22Rv1 (cell line): ENCODE measurements around the gene RRAGB.

Experiments
- H3K27ac ChIP-seq: fragments of 450-650 bp; 2 replicates; pipeline ENCODE4 v1.5.1; 2017
- CTCF ChIP-seq: fragments of 450-650 bp; IDR thresholded peaks from 2 replicates; pipeline ENCODE4 v1.5.1; 2017; ENCODE audit warnings: mild to moderate bottlenecking
- ZFX ChIP-seq: fragments of 450-650 bp; IDR thresholded peaks from 2 replicates; pipeline ENCODE4 v1.6.1; 2017; ENCODE audit warnings: antibody characterized with exemption, borderline replicate concordance

The RRAGB gene

DNA sequence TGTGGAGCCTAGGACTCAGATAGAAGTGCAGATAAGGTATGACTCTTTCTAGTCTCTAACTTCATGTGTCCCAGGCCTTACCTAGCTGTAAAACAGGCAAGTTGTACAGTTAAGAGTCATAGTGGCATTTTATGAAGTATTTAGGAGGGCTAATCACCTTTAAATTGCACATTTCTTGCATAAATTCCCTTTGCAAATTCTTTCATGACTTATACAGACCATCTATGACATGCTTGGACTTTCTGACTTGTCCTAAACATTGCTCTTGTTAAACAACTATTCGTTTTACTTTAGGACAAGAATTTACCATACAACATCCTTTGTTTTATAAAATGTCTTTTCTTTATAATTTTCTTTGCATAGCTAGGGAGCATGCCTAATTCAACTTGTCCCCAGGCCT, 7.8 kb upstream of the RRAGB start:
- TF ChIP-seq ZFX: no peak
- TF ChIP-seq CTCF: no peak
- H3K27ac ChIP-seq: no peak overlapping the region

- TF ChIP-seq CTCF (no peak), ZFX (no peak)
- H3K27ac ChIP-seq: no peak overlapping the region
These were observed 6.8 kb upstream of the RRAGB start for GRCh38 chrX:55710701-55711100.

GRCh38 chrX:55713631-55714030, 3.9 kb upstream of the RRAGB start:
- H3K27ac ChIP-seq: no peak overlapping the region
- TF ChIP-seq ZFX (no peak), CTCF (no peak)

DNA sequence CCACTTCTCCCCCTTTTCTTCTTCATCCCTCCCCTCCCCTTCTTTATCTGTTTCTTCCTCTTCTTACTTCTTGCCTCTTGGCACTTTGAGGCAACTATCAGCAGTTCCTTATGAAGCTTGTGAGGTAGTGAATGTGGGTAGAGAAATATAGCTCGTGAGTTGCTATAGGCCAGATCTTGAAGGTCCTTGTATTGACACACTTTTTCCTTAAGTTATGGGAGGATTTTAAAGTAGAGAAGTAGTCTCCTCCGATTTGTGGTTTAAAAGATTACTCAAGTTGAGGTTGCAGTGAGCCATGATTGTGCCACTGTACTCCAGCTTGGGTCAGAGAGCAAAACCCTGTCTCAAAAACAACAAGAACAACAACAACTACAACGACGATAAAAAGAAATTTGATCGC, 3.4 kb upstream of the RRAGB start:
- H3K27ac ChIP-seq: no peak overlapping the region
- TF ChIP-seq ZFX (no peak), CTCF (no peak)

DNA sequence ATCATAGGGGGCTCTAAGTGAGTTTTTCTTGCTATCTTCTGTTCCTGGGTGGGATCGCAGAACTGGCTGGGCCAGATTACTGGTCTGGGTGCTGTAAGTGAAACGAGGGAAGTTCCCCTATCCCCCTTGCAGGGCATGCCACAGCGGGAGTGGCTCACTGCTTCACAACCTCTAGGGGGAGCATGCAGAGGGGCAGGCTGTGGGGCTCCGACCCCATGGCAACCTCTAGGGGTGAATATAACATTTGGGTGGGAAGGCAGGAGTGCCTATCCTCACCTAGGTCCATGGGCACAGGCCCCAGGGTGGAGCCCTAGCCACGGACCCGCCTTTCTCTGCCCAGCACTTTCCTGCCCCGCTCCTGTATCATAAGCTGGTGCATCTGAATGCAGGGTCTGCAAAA, 1.7 kb upstream of the RRAGB start:
- TF ChIP-seq CTCF (no peak), ZFX (no peak)
- no peak overlapping the region for H3K27ac ChIP-seq

DNA sequence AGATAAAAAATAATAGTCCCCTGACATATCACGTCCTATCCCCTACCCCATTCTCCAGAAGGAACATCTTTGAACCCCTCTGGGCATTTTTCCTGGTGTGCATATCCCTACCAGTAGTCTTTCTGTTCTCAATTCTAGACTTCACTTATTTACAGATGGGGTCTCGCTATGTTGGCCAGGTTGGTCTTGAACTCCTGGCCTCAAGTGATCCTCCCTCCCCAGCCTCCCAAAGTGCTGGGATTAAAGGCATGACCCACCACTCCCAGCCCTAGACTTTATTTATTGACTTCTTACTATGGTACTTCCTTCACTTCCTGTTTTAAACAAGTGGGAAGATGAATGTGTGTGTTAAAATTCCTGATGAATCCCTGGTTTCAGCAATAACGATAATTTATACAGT, 612 bp upstream of the RRAGB start:
- TF ChIP-seq CTCF (no peak), ZFX (no peak)
- H3K27ac ChIP-seq: peak overlapping the region; percentile 61

- no peak overlapping the region for H3K27ac ChIP-seq
- no peak for TF ChIP-seq ZFX
- TF ChIP-seq CTCF: no peak
These were observed 14.3 kb downstream of the RRAGB start for GRCh38 chrX:55731826-55732225.
